NCI-H1092 treated with DMSO at 0.1 percent for 48 hours (cell line): ENCODE data around the gene KCP.

Source experiments
- DNase-seq: peaks from one replicate; lab custom pipeline; 2025; lab: John Stamatoyannopoulos, UW

Gene KCP

DNA sequence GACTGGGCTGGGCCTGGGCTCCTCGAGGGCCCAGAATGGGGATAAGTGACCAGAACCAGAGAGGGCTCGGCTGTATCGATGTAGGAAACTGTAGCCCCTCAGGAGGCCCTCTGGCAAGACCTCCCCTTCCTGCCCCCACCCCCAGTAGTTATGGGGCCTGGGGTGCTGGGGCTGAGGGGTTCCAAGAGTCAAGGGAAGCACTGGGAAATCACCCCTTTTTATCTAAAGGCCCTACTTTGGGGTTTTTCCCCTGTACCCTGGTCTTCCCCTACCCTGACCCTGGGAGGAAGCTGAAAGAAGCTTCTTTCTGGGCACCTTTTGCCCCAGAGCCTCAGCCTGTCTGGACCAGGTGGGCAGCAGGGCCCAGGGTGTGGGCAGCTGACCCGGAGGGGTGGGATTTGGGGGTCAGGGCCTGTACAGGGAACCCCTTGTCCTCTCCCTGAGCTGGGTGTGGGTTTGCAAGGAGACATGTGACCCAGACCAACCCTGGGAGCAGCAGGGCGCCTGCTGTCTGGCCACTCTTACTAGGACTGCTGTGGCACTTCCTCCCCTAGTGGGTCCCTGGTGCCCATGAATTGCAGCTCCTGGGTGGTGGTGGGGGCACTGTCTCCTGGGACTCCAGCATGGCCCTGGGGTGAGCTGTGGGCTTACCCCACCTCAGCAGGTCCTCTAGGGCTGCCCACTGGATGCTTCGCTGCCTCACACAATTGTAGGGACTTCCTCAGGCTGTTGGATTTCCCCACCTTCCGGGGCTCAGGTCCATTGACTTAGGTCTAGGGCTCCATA, 28.8 kb upstream of the KCP start:
- DNase-seq, result no peak

DNA sequence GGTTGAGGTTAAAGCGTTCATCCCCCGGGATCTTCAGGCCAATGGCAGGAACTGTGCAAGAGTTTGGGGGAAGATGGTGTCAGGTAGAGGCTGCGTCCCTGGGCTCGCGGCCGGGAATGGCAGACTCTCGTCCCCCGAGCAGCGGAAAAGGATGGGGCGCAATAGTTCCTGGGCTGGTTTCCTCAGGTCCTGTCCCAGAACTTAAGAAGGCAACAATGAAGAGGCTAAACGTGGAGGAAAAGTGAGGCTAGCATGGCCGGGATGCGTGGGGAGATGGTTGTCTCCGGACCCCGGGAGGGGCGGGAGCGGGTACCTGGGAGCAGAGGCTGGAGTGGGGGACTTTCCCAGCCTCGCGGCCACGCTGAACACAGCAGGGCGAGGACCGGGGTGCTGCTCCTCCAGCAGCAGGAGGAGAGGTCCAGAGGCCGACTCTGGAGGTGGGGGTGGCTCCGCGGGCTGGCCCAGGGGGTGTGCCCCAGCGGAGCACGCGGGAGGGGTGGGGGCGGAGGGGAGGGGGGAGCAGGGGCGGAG, 28.1 kb upstream of the KCP start:
- DNase-seq, result no peak

DNA sequence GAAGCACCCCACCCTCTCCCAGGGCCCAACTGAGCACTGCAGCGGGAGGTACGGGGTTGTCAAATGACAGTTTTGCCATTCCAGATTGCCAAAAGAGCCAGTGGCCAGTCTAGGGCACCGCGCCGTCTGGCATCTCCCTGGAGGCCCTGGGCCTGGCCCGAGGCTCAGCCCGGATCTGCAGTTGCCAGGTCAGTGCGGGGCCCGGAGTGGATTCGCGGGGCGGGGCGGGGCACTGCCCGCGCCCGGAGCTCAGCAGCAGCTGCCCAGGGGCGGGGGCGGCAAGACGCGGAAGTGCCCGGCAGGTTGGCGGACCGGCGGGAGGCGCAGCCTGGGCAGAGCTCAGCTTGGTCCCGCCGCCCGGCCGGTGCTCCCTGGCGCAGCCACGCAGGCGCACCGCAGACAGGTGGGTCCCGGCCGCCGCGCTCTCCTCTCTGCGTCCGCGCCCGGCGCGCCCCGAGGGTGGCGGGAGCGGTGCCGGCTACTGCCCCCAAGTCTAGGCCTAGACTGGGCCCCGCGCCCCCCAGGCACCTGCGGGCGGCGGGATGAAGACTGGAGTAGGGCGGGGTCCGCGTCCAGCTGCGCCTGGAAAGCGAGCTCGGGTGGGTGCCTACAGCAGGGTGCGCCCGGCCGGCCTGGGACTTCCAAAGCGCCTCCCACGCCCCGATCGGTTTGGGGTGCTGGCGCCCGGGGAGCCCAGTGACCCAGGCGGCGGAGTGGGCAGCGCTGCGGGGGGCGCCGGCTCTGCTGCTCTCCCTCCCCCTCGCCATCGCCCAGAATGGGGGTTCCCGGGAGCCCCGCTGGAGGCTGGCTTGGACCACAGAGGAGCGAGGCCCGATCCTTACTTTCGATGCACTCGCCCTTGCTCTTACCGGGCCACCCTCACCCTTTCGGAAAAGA, 27.4 kb upstream of the KCP start, which contains the start of gene IRF5:
Gene IRF5 (plus strand): TSS at position 281 of the 897 bp plus-strand sequence. CDS start 4,155 bp downstream, outside the sequence.
- peak; percentile 30 for DNase-seq

DNA sequence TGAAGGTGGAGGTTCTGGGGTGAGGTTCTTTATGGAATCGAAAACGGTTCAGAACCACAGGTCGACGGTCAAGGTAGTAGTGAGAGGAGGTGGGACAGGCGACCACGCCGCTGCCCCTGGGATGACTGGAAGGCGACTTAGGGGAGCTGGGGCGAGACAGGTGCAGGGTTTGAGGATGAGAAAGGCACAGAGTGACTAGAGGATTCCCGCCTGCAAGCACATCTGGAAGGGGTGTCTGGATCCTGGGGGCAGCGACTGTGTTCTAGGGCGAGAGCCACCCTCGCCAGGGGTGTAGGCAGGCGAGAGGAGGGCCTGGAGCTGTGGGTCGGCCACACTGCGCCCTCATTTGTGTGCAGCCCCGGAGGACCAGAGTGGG, 26.8 kb upstream of the KCP start:
- DNase-seq, result no peak

DNA sequence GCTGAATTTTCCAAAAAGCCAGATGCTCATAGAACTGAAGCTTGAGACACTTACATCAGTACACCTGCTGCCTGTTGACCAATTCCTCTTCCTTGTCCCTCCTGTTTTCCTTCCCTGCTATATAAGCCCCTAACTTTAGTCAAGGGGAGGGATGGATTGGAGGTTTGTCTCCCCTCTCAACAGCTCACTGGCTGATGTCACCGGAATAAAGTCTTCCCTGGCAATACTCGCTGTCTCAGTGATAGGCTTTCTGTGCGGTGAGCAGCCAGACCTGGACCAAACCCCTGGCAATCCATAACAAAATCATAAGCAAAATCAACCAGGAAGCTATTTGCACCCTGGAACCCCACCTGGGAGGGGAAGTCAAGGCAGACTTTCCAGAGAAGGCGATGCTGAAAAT, 26.3 kb upstream of the KCP start:
- DNase-seq, result no peak

DNA sequence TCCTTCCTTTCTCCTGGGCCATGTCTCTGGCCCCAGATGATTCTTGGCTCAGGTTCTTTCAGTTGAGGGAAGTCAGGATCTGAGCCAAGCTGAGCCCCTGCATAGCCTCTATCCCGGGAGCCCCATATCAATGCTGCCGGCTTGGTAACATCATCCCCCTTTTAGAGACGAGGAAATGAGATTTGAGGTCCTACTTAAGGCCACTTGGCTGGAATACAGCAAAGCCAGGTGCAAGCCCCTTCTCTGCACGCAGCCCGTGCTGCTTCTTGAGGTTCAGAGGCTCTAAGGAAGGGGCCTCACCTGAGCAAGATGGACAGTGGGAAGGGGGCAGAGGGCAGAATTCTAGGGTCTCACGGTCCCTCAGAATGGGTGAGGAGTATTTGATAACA, 24.8 kb upstream of the KCP start:
- DNase-seq, result no peak

DNA sequence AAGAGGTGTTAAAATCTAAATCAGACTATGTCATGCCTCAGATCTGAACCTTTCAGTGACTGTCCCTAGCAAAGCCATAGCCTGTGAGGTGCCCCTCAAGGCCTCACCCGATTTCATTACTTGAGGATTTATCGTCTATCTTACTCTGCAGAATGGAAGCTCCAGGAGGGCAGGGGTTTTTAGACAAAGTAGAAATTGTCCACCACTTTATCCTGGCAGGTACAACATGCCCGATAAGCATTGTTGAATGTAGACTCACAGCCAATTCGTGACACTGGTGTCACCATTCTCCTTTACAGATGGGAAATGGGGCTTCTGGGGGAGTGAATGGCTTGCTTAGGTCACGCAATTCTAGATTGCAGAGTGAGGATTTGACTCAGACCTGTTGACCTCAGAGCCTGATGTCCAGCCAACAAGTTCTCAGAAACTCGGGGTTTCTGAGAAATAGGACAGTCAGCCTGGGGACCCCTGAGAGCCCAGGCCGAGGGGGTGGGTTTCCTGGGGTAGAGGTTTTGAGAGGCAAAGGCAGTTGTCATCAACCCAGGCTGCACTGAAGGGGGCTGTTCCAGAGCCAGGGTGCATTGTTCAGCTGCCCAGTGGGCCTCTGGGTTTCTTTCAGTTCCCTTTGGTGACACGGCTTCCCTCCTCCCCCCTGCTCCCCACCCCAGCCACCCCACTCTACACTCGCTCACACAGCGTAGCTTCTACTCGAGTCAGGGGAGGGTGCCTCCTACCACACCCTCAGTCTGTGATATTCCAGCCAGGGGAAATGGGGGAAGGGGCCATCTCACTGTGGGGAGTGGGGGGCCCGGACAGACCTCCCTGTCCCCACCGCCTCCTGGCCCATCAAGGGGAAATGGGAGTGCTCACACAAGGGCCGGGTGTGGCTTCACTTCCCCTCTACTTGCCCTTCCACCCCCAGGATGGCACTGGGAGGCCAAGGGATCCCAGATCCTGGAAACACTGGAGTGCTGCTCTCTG, 24.1 kb upstream of the KCP start:
- DNase-seq, result no peak

DNA sequence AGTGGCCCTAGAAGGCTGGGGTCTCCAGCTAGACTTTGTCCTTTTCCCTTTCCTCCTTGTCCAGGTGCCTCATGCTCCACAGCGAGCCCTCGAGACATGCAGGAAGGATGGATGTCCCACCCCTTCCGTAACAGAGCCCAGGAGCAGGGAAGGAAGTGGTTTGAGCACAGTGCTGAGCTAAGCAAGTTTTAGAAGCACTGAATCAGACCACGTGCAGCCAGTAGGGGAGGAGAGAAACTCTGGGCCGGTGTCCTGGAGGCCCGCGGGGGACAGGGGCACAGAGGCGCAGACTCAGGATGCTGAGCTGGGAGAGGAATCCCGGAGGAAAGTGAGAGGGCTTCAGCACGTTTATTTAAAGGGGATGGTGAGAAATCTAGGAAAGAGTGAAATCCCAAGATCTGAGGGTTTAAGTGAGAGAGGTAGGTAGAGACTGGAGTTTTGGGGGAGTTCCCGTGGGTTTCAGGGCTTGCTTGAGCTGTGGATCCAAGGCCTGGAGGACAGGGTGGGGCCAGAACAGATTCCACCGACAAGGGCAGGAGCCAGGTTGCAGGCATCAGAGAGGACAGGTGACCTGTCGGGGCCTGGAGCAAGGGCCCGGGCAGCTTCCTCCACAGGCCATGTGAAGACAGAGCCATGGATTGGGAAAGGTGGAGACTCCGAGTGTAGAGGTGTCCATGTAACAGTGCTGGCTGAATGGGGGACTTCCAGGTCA, 22.8 kb upstream of the KCP start:
- no peak for DNase-seq

DNA sequence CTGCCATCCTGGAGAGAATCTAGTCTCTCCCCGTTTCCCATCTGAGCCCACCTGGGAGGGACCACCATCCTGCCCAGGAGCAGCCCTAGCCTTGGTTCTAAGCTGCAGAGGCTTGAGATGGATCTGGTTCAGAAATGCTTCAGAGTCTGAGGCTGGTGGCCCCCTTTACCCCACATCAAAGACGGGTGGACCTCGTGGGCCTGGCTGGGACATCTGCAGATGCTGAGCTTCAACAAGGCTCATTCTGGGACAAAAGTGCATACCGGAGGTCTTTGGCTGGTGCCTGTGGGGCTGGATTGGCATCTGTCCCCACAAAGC, 22.3 kb upstream of the KCP start:
- no peak for DNase-seq

DNA sequence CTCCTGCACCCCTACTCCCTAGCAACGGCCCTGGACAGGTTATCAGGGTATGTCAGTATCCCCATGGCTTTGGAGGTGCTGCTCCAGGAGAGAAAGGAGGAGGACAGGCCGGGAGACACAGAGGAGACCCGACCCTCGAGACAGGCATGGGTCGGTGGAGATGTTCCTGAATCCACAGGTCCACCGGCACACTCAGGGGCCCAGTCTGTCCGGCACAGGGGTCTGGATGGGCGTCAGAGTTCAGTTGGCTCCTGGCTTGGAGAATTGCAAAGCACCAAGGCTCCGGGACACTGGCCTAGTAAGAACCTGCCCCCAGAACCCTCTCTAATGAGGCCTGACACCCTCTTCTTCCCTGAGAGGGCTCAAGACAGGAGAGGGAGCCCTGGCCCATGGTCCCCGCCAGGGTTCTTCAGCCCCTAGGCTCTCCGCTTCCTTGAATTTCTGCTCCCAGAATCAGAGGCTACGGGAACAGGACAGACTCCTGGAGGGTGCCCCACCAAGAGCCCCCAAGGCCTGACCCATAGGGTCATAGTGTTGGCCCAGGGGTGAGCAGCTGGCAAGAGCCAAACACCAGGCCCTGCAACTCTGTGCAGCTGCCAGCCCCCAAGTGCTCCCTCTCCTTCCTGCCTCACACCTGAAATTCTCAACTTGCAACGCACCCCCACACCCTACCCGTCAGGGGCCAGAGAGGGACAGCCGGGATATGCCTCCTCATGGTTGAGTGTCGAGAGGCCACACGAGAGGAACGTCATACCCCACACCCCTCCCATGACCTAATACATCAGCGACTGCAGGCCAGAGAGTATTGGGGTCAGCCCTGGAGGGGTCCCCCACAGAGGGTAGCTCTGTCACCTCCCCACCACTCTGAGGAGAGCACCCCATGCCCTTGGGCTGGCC, 21.7 kb upstream of the KCP start:
- DNase-seq, result no peak

DNA sequence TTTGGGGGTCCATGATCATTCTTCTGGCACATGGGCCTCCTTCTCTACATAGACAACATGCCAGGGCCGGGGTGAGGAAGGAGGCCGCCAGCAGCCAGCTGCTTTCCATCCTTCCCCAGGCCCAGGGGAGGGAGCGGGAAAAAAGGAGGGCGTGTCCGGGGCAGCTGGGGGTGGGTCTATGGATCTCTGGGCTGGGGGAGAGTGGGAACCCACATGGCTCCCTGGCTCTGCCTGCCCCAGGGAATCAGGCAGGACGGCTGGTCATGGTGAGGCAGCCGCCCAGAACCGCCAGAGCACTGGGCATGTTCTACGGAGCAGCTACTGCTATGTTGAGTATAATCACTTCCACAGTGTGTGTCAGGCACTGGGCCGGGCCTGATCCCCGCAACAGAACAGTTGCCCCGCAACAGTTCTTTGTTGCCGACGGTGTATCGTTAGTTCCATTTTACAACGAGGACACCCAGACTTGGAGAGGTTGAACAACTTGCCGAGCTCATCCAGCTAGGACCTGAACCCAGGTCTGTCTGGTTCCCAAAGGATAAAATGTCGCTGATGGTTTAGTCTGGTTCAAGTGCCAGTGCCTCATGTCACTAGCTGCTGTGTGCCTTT, 20.8 kb upstream of the KCP start:
- no peak for DNase-seq

DNA sequence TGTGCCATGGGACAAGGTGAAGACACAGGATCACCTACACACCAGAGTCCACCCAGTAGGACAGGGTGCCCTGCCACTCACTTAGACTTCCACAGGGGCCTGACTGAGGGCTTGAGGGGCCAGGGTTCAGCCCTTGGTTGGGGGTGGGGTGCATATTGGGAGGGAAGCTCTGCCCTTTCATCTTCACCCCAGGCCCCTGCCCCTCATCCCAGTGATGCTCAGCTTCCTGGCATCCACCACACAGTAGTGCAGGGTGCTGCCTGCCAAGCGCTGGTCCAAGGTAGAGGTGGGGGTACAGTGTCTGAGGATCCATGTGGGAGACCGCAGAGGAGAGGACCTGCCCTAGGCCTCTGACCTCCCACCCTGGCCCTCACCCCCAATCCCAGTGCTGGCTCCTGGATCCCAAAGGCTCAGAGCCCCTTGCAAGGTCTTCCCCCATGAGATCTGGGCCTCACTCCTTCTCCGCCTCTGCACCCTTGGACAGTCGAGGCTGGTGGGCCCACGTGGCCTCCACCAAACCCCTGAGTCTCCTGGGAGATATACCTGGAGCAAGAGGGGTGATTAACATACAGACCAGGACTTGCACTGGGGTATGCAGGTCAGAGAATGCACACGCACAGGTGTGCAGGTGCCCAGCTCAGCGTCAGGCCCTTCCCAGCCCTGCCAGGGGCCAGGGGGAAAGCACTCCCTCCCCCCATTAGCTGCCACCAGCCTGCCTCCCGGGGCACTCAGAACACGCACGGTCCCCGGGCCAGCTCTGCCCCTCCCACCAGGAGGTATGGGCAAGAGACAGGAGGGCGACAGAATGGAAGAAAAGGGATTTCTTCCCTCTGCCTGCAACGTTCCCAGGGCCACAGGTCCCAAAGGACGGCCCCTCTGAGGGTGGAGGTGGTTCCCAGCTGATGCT, 18.6 kb upstream of the KCP start:
- DNase-seq, result no peak

DNA sequence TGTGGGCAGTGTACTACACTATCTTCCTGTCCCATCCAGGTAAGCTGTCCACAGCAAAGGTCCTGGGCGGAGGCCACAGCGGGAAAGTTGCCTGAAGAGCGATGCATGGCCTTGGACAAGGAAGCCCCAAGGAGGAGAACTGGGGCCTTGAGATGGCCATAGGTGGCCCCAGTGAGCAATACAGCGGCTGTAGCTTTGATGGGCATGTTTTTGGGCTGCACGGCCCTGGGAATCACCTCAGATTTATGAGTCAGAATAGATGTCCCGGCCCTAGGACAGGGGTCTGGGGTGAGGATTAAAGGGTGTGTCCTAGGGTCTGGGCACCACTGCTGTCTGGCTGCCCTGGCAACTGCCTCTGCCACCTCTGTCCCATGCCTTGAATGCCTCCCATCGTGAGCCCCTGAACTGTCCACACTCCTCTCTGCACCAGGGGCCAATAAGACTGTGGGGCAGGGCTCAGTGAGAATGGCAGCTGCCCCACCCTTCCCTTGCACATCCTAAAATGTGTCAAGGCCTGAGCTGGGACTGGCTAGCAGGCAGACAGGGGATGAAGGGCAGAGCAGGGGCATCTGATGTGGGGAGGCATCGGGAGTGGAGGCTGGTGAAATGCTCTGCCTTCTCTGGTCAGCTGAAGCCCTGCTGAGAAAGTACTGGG, 17.8 kb upstream of the KCP start:
- DNase-seq, result no peak

DNA sequence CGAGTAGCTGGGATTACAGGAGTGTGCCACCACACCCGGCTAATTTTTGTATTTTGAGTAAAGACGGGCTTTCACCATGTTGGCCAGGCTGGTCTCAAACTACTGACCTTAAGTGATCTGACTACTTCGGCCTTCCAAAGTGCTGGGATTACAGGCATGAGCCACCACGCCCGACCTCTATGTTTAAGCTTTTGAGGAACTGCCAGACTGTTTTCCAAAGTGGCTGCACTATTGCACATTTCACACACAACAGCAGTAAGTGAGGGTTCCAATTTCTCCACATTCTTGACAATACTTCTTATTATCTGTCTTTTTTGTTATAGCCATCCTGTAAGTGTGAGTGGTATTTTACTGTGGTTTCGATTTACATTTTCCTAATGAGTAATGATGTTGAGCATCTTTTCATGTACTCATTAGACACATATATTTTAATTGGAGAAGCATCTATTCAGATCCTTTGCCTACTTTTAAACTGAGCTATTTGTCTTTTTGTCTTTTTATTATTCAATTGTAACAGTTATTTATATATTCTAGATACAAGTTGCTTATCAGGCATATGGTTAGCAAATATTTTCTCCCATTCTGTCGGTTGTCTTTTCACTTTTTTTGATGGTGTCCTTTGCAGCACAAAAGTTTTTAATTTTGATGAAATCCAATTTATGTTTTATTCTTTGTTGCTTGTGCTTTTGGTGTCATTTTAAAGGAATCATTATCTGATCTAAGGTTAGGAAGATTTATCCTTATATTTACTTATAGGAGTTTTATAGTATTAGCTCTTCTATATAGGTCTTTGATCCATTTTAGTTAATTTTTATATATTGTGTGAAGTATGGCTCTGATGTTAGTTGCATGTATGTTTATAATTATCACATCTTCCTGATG, 14.4 kb upstream of the KCP start:
- no peak for DNase-seq

DNA sequence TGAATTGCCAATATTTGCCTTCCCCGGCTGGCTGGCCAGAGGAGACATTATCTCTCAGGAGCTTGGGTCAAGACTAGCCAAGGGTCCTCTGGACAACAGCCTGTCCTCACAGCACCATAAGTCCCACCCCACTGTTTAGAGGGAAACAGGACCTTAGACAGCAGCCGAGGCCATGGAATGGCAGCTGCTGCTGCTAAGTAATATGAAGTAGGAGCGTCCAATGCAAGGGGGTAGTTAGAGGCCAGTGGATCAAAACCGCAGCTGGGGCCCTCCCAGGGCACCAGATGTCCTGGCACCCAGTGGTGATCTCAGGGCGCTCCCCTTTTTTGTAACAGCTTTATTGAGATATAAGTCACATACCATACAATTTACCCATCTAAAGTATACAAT, 12.9 kb upstream of the KCP start:
- no peak for DNase-seq

DNA sequence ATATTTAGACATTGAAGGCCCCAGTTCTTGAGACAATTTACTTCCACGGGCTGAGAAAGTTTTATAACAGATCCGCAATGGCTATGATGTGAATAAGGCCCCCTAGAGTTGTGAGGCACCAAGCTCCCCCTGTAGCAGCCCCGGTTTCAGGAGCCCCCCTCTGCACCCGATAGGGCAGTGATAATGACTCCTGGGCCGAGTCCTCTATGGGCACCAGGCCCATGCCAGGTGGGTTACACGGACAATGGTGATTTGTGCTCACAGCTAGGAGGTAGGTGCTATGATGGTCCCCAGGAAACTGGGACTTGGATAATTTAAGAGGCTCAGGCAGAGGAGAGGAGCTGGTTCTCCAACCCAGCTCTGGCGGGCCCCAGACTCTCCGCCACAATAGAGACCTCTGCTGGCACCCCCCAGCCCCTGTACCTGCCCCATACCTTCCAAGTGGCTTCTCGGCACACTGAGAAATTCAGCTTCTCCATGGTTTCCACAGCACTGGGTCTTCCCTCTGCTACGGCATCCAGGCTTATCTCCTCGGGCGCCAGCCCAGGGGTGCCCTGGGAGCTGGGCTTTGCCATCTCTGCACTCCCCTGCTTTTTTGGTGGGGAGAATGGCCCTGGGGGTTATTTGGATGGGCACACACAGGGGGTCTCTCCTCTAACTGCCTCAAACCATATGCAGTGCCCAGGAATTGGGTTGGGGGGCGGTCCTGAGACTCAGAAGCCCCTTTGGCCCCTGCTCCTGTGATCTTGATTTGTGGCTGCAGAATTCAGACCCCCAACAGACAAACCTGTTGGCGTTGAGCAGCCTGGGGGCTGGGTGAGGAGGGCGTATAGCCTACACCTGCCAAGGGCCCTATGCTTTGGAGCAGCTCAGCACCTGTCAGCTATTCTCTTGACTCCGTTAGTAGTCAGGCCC, 12.2 kb upstream of the KCP start:
- DNase-seq, result no peak
